DOHH2 (cell line): ENCODE measurements around the gene LTA4H.
A peak's percentile ranks its signal among the peaks of the same experiment; 100 is the strongest.

ENCODE experiments used
- H3F3A ChIP-seq: fragments of 200-600 bp; sonication (generic), shearing (Covaris generic); 2 replicates; pipeline ENCODE4 v1.6.0; 2016; ENCODE audit warnings: antibody characterized with exemption, mild to moderate bottlenecking; ENCODE audit not compliant: control insufficient read depth, insufficient read depth
- H3K27ac ChIP-seq: fragments of 200-600 bp; sonication (generic); 2 replicates; pipeline ENCODE4 v1.5.1; 2014; ENCODE audit warnings: low read depth, mild to moderate bottlenecking, low read length, moderate library complexity
- H3K27me3 ChIP-seq: fragments of 200-600 bp; sonication (generic); 2 replicates; pipeline ENCODE4 v1.6.1; 2014; ENCODE audit warnings: mild to moderate bottlenecking, low read length, mixed read lengths; ENCODE audit not compliant: control insufficient read depth
- H3K36me3 ChIP-seq: fragments of 200-600 bp; sonication (generic); 2 replicates; pipeline ENCODE4 v1.6.1; 2014; ENCODE audit warnings: mild to moderate bottlenecking, low read length, moderate library complexity, mixed read lengths; ENCODE audit not compliant: control insufficient read depth
- H3K4me1 ChIP-seq: fragments of 200-600 bp; sonication (generic); 2 replicates; pipeline ENCODE4 v1.6.1; 2014; ENCODE audit warnings: mild to moderate bottlenecking, low read length, mixed read lengths; ENCODE audit not compliant: control insufficient read depth
- H3K4me2 ChIP-seq: fragments of 200-600 bp; sonication (generic); 2 replicates; pipeline ENCODE4 v1.6.0; 2014; ENCODE audit warnings: mild to moderate bottlenecking, low read length, moderate library complexity
- H3K4me3 ChIP-seq: fragments of 200-600 bp; sonication (generic); 2 replicates; pipeline ENCODE4 v1.5.1; 2014; ENCODE audit warnings: mild to moderate bottlenecking, low read length, mixed read lengths
- H3K79me2 ChIP-seq: fragments of 200-600 bp; sonication (generic); 2 replicates; pipeline ENCODE4 v1.6.1; 2014; ENCODE audit warnings: mild to moderate bottlenecking, low read length, mixed read lengths; ENCODE audit not compliant: control insufficient read depth
- H3K9me2 ChIP-seq: fragments of 200-600 bp; sonication (generic); replicated peaks from 2 replicates; pipeline ENCODE4 v1.6.1; 2014; ENCODE audit warnings: mild to moderate bottlenecking, low read length, mixed read lengths; ENCODE audit not compliant: control insufficient read depth
- H3K9me3 ChIP-seq: fragments of 200-600 bp; sonication (generic); 2 replicates; pipeline ENCODE4 v1.6.1; 2014; ENCODE audit warnings: antibody characterized with exemption, low read length, mixed read lengths; ENCODE audit not compliant: control insufficient read depth, insufficient read depth
- H4K20me1 ChIP-seq: fragments of 200-600 bp; sonication (generic); 2 replicates; pipeline ENCODE4 v1.6.0; 2014; ENCODE audit warnings: low read depth, mild to moderate bottlenecking, antibody characterized with exemption, low read length, moderate library complexity; ENCODE audit not compliant: control insufficient read depth, insufficient read depth
- CTCF ChIP-seq: fragments of 200-600 bp; sonication (generic); IDR thresholded peaks from one replicate; pipeline ENCODE4 v1.5.1; 2014; ENCODE audit warnings: antibody characterized with exemption, mild to moderate bottlenecking, low read depth, low read length; ENCODE audit not compliant: poor library complexity, severe bottlenecking
- EZH2phosphoT487 ChIP-seq: fragments of 200-600 bp; sonication (generic); IDR thresholded peaks from 2 replicates; pipeline ENCODE4 v1.6.1; 2017; ENCODE audit warnings: borderline replicate concordance, mild to moderate bottlenecking, antibody characterized with exemption, low read length, moderate library complexity, mixed read lengths

Gene LTA4H

GRCh38 chr12:96036765-96037455 lies 1.5 kb upstream of the LTA4H start:
- Histone ChIP-seq H3K27me3 (no peaks in the 10 kb centered on the region), H3K27ac (0 out of 2 replicates have a peak overlapping the region, but pooled peaks have one; percentile 11), H3K9me2 (no peaks in the 10 kb centered on the region; the same call in 1 of the 2 replicates), H3K4me2 (peak overlapping the region; percentile 52), H4K20me1 (peaks cover 4% of the 10 kb centered on the region; the same call in 1 of the 2 replicates), H3F3A (no peaks in the 10 kb centered on the region; the same call in 1 of the 2 replicates), H3K9me3 (no peaks in the 10 kb centered on the region), H3K4me3 (peak overlapping the region; percentile 36), H3K36me3 (peaks cover 6% of the 10 kb centered on the region; the same call in 1 of the 2 replicates), H3K4me1 (peaks cover 49% of the 10 kb centered on the region), H3K79me2 (peaks cover 33% of the 10 kb centered on the region)
- no peak for TF ChIP-seq CTCF
- no peak for TF ChIP-seq EZH2phosphoT487

GRCh38 chr12:96034621-96035282 lies 635 bp downstream of the LTA4H start:
- no peaks in the 10 kb centered on the region for H3K9me3 ChIP-seq
- peak overlapping the region; percentile 95 for H3K4me2 ChIP-seq
- H3K9me2 ChIP-seq = no peaks in the 10 kb centered on the region; the same call in 1 of the 2 replicates
- TF ChIP-seq CTCF (no peak), EZH2phosphoT487 (no peak)
- no peaks in the 10 kb centered on the region; the same call in 1 of the 2 replicates for H3F3A ChIP-seq
- H3K4me1 ChIP-seq = peaks cover 51% of the 10 kb centered on the region
- peaks cover 5% of the 10 kb centered on the region; the same call in 1 of the 2 replicates for H4K20me1 ChIP-seq
- H3K4me3 ChIP-seq = peak overlapping the region; percentile 93
- H3K27me3 ChIP-seq = no peaks in the 10 kb centered on the region
- H3K27ac ChIP-seq = peak overlapping the region; percentile 30; the same call in 1 of the 2 replicates
- peaks cover 55% of the 10 kb centered on the region for H3K79me2 ChIP-seq
- peaks cover 13% of the 10 kb centered on the region for H3K36me3 ChIP-seq

- peaks cover 59% of the 10 kb centered on the region for H3K79me2 ChIP-seq
- no peaks in the 10 kb centered on the region; the same call in 1 of the 2 replicates for H3F3A ChIP-seq
- H4K20me1 ChIP-seq = peaks cover 5% of the 10 kb centered on the region; the same call in 1 of the 2 replicates
- no peak overlapping the region for H3K27ac ChIP-seq
- H3K4me1 ChIP-seq = peaks cover 51% of the 10 kb centered on the region
- peak overlapping the region; percentile 93 for H3K4me3 ChIP-seq
- TF ChIP-seq EZH2phosphoT487 = no peak
- no peak for TF ChIP-seq CTCF
- no peaks in the 10 kb centered on the region for H3K9me3 ChIP-seq
- H3K9me2 ChIP-seq = no peaks in the 10 kb centered on the region
- peaks cover 17% of the 10 kb centered on the region for H3K36me3 ChIP-seq
- H3K27me3 ChIP-seq = no peaks in the 10 kb centered on the region
- H3K4me2 ChIP-seq = peak overlapping the region; percentile 95
Observed at GRCh38 chr12:96033549-96034389, 1.6 kb downstream of the LTA4H start.
